Mesendoderm (in vitro differentiated cells): ENCODE data around the gene LRTM1.

Experiments
- DNase-seq: peaks from one replicate; pipeline ENCODE4 v3.0.0; 2013
- H2AK5ac ChIP-seq: 2 replicates; pipeline ENCODE4 v1.6.1; 2013; ENCODE audit warnings: low read length, inconsistent platforms
- H2BK120ac ChIP-seq: 2 replicates; pipeline ENCODE4 v1.6.1; 2013; ENCODE audit warnings: low read depth, mild to moderate bottlenecking, low read length, moderate library complexity, mixed read lengths
- H2BK15ac ChIP-seq: replicated peaks from 2 replicates; pipeline ENCODE4 v1.6.1; 2013; ENCODE audit warnings: low read depth, mild to moderate bottlenecking, moderate library complexity
- H2BK5ac ChIP-seq: 2 replicates; pipeline ENCODE4 v1.6.1; 2013; ENCODE audit warnings: low read length, inconsistent platforms
- H3K18ac ChIP-seq: 2 replicates; pipeline ENCODE4 v1.6.1; 2013; ENCODE audit warnings: mild to moderate bottlenecking, low read length, mixed read lengths
- H3K23ac ChIP-seq: one replicate; pipeline ENCODE4 v1.6.1; 2013; ENCODE audit warnings: low read length
- H3K27ac ChIP-seq: 2 replicates; pipeline ENCODE4 v1.5.1; 2013; ENCODE audit warnings: low read depth, mild to moderate bottlenecking, inconsistent platforms, low read length, moderate library complexity
- H3K27me3 ChIP-seq: 2 replicates; pipeline ENCODE4 v1.6.1; 2013; ENCODE audit warnings: low read length, control low read depth, mild to moderate bottlenecking, inconsistent platforms; ENCODE audit not compliant: insufficient read depth, poor library complexity
- H3K36me3 ChIP-seq: 2 replicates; pipeline ENCODE4 v1.6.1; 2013; ENCODE audit warnings: low read length, inconsistent platforms; ENCODE audit not compliant: control insufficient read depth, insufficient read depth
- H3K4ac ChIP-seq: one replicate; pipeline ENCODE4 v1.6.1; 2013; ENCODE audit warnings: low read depth, mild to moderate bottlenecking, low read length, moderate library complexity
- H3K4me1 ChIP-seq: 2 replicates; pipeline ENCODE4 v1.6.1; 2013; ENCODE audit warnings: low read depth, low read length, inconsistent platforms; ENCODE audit not compliant: control insufficient read depth
- H3K4me2 ChIP-seq: 2 replicates; pipeline ENCODE4 v1.6.1; 2013; ENCODE audit warnings: low read length
- H3K4me3 ChIP-seq: 2 replicates; pipeline ENCODE4 v1.5.1; 2013; ENCODE audit warnings: mild to moderate bottlenecking, low read length
- H3K56ac ChIP-seq: one replicate; pipeline ENCODE4 v1.6.1; 2013; ENCODE audit warnings: low read length
- H3K79me1 ChIP-seq: 2 replicates; pipeline ENCODE4 v1.6.1; 2013; ENCODE audit warnings: low read length, inconsistent platforms
- H3K79me2 ChIP-seq: 2 replicates; pipeline ENCODE4 v1.6.1; 2013; ENCODE audit warnings: mild to moderate bottlenecking, low read length; ENCODE audit not compliant: control insufficient read depth, insufficient read depth
- H3K9ac ChIP-seq: 2 replicates; pipeline ENCODE4 v1.6.1; 2013; ENCODE audit warnings: low read length, inconsistent platforms
- H4K5ac ChIP-seq: one replicate; pipeline ENCODE4 v1.6.1; 2013; ENCODE audit warnings: low read length
- H4K8ac ChIP-seq: one replicate; pipeline ENCODE4 v1.6.1; 2013; ENCODE audit warnings: low read depth, mild to moderate bottlenecking, control low read depth, low read length, moderate library complexity
- WGBS: extraction: QIAGEN DNeasy Blood & Tissue Kit; methylation state at CpG from one replicate; pipeline ENCODE4 v1.1.7; 2013; ENCODE audit warnings: low lambda C conversion rate, missing lambda C conversion rate; ENCODE audit not compliant: insufficient coverage; ENCODE audit errors: extremely low coverage; 5-methylcytosine and 5-hydroxymethylcytosine counted together

Gene LRTM1

DNA sequence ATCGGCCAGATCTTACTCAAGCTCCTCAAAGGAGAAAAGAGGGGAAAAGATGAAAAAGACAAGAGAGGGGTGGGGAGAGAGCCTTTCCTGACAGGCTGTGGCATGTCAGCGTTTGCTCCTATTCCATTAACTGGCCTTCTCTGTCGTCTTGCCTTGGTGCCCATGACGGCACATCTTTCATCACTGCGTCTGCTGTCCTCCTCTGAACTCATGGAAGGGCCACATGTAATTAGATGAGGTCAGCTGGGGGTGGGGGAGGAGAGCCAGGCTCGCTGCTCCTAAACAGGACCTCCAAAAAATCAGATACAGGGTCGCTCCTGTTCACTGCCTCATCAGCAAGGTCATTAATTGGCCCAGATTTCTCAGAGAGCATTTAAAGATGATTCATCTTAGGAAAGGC is 49.7 kb downstream of the LRTM1 start:
- no peak overlapping the region for H3K27ac ChIP-seq
- H2BK120ac ChIP-seq = no peak overlapping the region
- no peak overlapping the region for H3K4ac ChIP-seq
- no peak for DNase-seq
- H3K23ac ChIP-seq = no peak overlapping the region
- no peak overlapping the region for H3K4me3 ChIP-seq
- no peak overlapping the region for H2BK15ac ChIP-seq
- H2AK5ac ChIP-seq = no peak overlapping the region
- H3K36me3 ChIP-seq = no peaks in the 10 kb centered on the region
- no peak overlapping the region for H4K8ac ChIP-seq
- H2BK5ac ChIP-seq = no peak overlapping the region
- H4K5ac ChIP-seq = no peak overlapping the region
- peaks cover 3% of the 10 kb centered on the region for H3K4me1 ChIP-seq
- no peak overlapping the region for H3K56ac ChIP-seq
- no peak overlapping the region for H3K18ac ChIP-seq
- H3K79me2 ChIP-seq = no peaks in the 10 kb centered on the region
- WGBS = no CpG with 5 or more reads among the region's 7 CpGs
- no peaks in the 10 kb centered on the region for H3K27me3 ChIP-seq
- no peak overlapping the region for H3K9ac ChIP-seq
- no peaks in the 10 kb centered on the region for H3K79me1 ChIP-seq
- no peak overlapping the region for H3K4me2 ChIP-seq

DNA sequence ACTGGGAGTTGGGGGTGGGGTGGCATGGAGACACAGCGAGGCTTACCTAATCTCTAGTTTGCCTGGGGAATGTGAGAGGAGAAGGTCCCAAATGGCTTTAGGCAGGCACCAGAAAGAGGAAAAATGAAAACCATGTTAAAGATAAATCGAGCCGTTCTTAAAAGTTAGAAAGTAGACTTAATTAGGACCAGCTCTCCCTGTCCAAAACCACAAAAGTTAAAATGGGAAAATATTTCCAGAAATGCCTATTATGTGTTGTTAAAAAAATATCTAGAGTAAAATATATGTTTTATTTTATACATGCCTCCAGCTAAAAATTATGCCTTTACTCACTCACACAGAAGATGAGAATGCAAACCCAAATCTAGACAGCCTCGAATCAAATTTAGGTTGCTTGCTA is 50.1 kb downstream of the LRTM1 start:
- no peak overlapping the region for H3K9ac ChIP-seq
- no peak for DNase-seq
- H3K18ac ChIP-seq = no peak overlapping the region
- H3K23ac ChIP-seq = no peak overlapping the region
- no peak overlapping the region for H2BK120ac ChIP-seq
- no peak overlapping the region for H3K4ac ChIP-seq
- no peak overlapping the region for H2BK15ac ChIP-seq
- no peaks in the 10 kb centered on the region for H3K36me3 ChIP-seq
- no peak overlapping the region for H2AK5ac ChIP-seq
- H3K4me1 ChIP-seq = peaks cover 3% of the 10 kb centered on the region
- no peak overlapping the region for H3K56ac ChIP-seq
- no CpG with 5 or more reads among the region's 4 CpGs for WGBS
- no peak overlapping the region for H4K5ac ChIP-seq
- no peak overlapping the region for H3K27ac ChIP-seq
- H4K8ac ChIP-seq = no peak overlapping the region
- no peak overlapping the region for H3K4me3 ChIP-seq
- H3K79me1 ChIP-seq = no peaks in the 10 kb centered on the region
- H3K27me3 ChIP-seq = no peaks in the 10 kb centered on the region
- no peak overlapping the region for H3K4me2 ChIP-seq
- H3K79me2 ChIP-seq = no peaks in the 10 kb centered on the region
- no peak overlapping the region for H2BK5ac ChIP-seq

GRCh38 chr3:54876694-54877093 is 51.2 kb downstream of the LRTM1 start:
- Histone ChIP-seq H3K23ac (no peak overlapping the region), H3K4me1 (peaks cover 3% of the 10 kb centered on the region), H3K4ac (no peak overlapping the region), H3K79me1 (no peaks in the 10 kb centered on the region), H2BK120ac (no peak overlapping the region), H3K4me2 (no peak overlapping the region), H2BK5ac (no peak overlapping the region), H3K9ac (no peak overlapping the region), H3K4me3 (no peak overlapping the region), H3K79me2 (no peaks in the 10 kb centered on the region), H3K18ac (no peak overlapping the region), H3K36me3 (no peaks in the 10 kb centered on the region), H4K8ac (no peak overlapping the region), H3K27me3 (no peaks in the 10 kb centered on the region), H4K5ac (no peak overlapping the region), H2AK5ac (no peak overlapping the region), H3K27ac (no peak overlapping the region), H2BK15ac (no peak overlapping the region), H3K56ac (no peak overlapping the region)
- DNase-seq = no peak
- no CpG with 5 or more reads among the region's 5 CpGs for WGBS

- Histone ChIP-seq H3K4me2 (no peak overlapping the region), H2BK120ac (no peak overlapping the region), H2BK15ac (no peak overlapping the region), H2BK5ac (no peak overlapping the region), H3K27me3 (no peaks in the 10 kb centered on the region), H4K5ac (no peak overlapping the region), H3K4me1 (peaks cover 3% of the 10 kb centered on the region), H3K18ac (no peak overlapping the region), H3K36me3 (no peaks in the 10 kb centered on the region), H3K56ac (no peak overlapping the region), H3K4ac (no peak overlapping the region), H3K79me2 (no peaks in the 10 kb centered on the region), H3K9ac (no peak overlapping the region), H3K27ac (no peak overlapping the region), H4K8ac (no peak overlapping the region), H3K23ac (no peak overlapping the region), H3K4me3 (no peak overlapping the region), H2AK5ac (no peak overlapping the region), H3K79me1 (no peaks in the 10 kb centered on the region)
- DNase-seq = no peak
- no CpG with 5 or more reads among the region's 8 CpGs for WGBS
Measured at GRCh38 chr3:54875596-54876268, 52.1 kb downstream of the LRTM1 start.

DNA sequence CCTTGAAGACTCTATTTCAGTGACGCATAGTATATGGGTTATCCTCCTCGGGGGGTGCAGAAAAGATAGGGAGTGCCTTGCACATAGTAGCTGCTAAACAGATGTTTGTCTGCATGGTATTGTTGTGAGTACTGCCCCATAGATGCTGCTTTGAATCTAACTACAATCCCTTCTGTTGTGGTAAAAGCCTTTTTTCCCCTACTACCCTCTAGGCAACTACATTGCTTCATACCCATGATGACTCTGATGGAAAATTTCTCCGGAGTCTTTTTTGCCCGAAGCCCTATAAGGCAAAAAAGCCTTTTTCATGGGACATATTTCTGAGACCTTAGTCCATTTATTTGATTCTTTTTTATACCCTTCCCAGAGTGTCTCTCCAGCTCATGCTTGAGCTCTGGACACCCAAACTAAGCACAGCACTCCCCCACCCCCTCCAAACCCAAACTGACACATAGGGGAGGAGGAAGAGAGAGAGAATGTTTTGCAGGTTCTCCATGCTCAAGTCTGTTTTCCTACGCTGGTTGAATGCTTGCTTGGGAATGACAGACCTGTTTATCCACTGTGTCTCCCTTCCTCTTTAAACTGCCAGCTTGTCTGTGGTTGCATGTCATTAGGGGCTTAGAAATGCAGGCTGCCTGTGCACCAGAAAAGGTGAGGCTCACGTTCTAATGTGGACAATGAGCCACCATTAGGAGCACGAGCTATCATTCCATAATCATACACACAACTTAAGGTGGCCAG is 52.9 kb downstream of the LRTM1 start:
- H3K18ac ChIP-seq = no peak overlapping the region
- H3K23ac ChIP-seq = no peak overlapping the region
- no peak overlapping the region for H3K27ac ChIP-seq
- no peak overlapping the region for H3K4me2 ChIP-seq
- no peak overlapping the region for H2BK120ac ChIP-seq
- no peak overlapping the region for H2AK5ac ChIP-seq
- no peak overlapping the region for H4K5ac ChIP-seq
- no peaks in the 10 kb centered on the region for H3K79me1 ChIP-seq
- no peak overlapping the region for H2BK15ac ChIP-seq
- H3K4me3 ChIP-seq = no peak overlapping the region
- no peak for DNase-seq
- no peaks in the 10 kb centered on the region for H3K79me2 ChIP-seq
- no peak overlapping the region for H4K8ac ChIP-seq
- H2BK5ac ChIP-seq = no peak overlapping the region
- H3K36me3 ChIP-seq = no peaks in the 10 kb centered on the region
- no peak overlapping the region for H3K4ac ChIP-seq
- H3K4me1 ChIP-seq = peaks cover 3% of the 10 kb centered on the region
- no CpG with 5 or more reads among the region's 7 CpGs for WGBS
- H3K9ac ChIP-seq = no peak overlapping the region
- no peak overlapping the region for H3K56ac ChIP-seq
- no peaks in the 10 kb centered on the region for H3K27me3 ChIP-seq
